ENCODE data around the gene MACROD2.

MACROD2 gene

DNA sequence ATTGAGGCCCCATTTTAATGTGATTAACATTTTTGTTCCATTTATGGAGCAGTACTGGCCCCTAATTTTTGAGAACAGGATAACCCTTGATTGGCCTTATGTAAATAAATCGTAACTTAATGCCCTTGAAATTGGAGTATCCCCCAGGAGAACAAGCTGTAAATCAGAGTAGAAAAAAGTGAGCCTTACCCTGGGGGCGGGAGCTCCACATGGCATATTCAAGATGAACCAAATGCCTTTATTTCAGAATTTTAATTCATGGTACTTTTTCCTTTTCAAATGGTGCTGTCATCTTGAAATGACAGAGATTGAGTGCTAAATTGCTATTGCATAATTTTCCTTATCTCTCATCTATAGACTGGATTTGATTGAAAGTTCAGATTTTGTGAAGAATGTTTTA lies 1151.6 kb downstream of the MACROD2 start:
- in situ Hi-C loops (cut with MboI; ENCODE audit: low sequenced_read_pairs, unreplicated experiment), result no loop called here
- no peak for TF ChIP-seq CTCF (IDR thresholded peaks at IDR 0.05; ENCODE audit: borderline replicate concordance, control extremely low read depth, extremely low read depth, insufficient read depth, missing control alignments)
- DNase-seq (ENCODE audit: low spot score), result no peak

- in situ Hi-C loops (cut with MboI; ENCODE audit: low sequenced_read_pairs, unreplicated experiment), result no loop called here
- TF ChIP-seq CTCF (IDR thresholded peaks at IDR 0.05; ENCODE audit: borderline replicate concordance, control extremely low read depth, extremely low read depth, insufficient read depth, missing control alignments), result no peak
- DNase-seq (ENCODE audit: low spot score), result no peak
These were observed 1158.8 kb downstream of the MACROD2 start for GRCh38 chr20:15154070-15154469.

DNA sequence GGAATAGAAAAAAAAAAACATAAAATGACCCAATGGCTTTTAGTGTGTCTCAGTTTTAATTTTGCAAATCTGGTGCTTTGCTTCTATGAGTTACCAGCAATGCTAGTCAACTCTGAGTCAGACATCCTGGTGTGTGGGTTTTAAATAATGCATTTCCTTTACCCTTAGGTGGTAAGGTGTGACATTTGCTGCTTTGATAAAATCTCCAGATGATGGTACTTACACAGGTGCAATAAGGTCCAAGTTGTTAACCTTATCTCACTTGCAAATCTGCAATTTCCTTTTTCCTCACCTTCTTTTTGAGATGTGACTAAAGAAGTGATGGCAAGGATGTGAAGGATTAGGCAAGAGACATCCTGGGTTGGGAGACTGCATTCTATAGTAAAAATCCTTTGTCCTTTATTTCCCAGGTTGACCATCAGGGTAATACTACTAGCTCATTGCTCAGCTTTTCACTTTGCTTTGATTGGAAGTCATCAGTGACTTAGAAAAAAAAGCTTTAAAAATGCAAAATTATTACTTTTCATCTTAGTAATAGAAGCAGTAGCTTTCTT lies 1160.6 kb downstream of the MACROD2 start:
- TF ChIP-seq CTCF (IDR thresholded peaks at IDR 0.05; ENCODE audit: borderline replicate concordance, control extremely low read depth, extremely low read depth, insufficient read depth, missing control alignments), result no peak
- DNase-seq (ENCODE audit: low spot score), result no peak
- in situ Hi-C loops (cut with MboI; ENCODE audit: low sequenced_read_pairs, unreplicated experiment), result no loop called here

DNA sequence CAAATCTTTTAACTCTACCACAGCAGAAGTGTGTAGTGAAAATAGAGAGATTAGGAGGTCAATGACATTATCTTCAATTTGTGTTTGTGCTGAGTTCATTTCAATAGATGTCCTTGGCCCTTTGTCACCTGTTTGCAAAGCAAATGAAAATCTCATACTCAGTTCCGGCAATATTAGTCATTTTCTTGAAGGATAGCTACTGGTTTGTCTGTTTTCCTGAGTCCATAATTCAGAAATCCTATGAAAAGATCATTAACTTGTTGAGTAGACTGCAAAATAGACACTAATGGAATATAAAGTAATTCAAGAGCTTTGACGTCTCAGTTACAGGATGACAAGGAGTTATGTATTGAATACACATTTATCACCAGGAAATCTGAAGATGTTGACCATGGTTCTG lies 1163.2 kb downstream of the MACROD2 start:
- DNase-seq (ENCODE audit: low spot score), result no peak
- in situ Hi-C loops (cut with MboI; ENCODE audit: low sequenced_read_pairs, unreplicated experiment), result no loop called here
- no peak for TF ChIP-seq CTCF (IDR thresholded peaks at IDR 0.05; ENCODE audit: borderline replicate concordance, control extremely low read depth, extremely low read depth, insufficient read depth, missing control alignments)

DNA sequence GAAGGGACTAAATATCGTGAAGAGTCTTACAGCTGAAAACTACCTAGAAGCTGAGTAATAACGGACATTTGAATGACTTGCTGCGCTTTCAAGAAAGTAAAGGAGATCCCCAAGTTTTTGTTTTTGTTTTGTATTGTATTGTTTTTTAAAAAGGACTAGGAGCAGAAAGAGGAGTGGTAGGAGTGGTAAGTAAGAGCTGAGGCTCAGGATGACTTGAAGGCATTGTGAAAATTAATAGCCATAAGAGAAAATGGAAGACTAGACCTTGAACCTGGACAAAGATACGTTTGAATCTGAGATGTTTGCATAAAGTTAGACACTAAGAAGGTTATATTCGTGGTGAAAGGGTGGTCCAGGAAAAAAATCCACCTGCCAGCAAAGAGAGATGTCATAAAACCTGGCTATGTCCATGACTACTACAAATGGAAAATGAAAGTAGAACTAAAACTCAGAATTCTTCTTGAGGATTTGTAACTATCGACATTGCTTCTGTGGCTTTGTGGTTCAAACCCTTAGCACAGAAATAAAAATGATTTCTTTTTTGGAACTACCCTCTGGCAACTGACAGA lies 1166.8 kb downstream of the MACROD2 start:
- TF ChIP-seq CTCF (IDR thresholded peaks at IDR 0.05; ENCODE audit: borderline replicate concordance, control extremely low read depth, extremely low read depth, insufficient read depth, missing control alignments), result no peak

GRCh38 chr20:15163632-15164031 lies 1168.3 kb downstream of the MACROD2 start:
- in situ Hi-C loops (cut with MboI; ENCODE audit: low sequenced_read_pairs, unreplicated experiment), result no loop called here
- TF ChIP-seq CTCF (IDR thresholded peaks at IDR 0.05; ENCODE audit: borderline replicate concordance, control extremely low read depth, extremely low read depth, insufficient read depth, missing control alignments), result no peak
- DNase-seq (ENCODE audit: low spot score), result no peak

More for the DNA sequence above, 1166.8 kb downstream of the MACROD2 start:
- in situ Hi-C loops (cut with MboI; ENCODE audit: low sequenced_read_pairs, unreplicated experiment), result no loop called here
- peak; percentile 10 for DNase-seq (ENCODE audit: low spot score)

Data from GM13976 (cell line).